Measurements from ENCODE around the gene KCNK17. TPM values are rescaled to one million over a fixed set of nuclear protein-coding genes. Genes with fewer than 3 reads are reported as not detected.

KCNK17 gene
- total and polyA plus RNA-seq, 2 of the 8 experiments (the other 6 are each of a cell fraction or from before 2014, with no cell fraction given) = 2.9 to 3.4 TPM

DNA sequence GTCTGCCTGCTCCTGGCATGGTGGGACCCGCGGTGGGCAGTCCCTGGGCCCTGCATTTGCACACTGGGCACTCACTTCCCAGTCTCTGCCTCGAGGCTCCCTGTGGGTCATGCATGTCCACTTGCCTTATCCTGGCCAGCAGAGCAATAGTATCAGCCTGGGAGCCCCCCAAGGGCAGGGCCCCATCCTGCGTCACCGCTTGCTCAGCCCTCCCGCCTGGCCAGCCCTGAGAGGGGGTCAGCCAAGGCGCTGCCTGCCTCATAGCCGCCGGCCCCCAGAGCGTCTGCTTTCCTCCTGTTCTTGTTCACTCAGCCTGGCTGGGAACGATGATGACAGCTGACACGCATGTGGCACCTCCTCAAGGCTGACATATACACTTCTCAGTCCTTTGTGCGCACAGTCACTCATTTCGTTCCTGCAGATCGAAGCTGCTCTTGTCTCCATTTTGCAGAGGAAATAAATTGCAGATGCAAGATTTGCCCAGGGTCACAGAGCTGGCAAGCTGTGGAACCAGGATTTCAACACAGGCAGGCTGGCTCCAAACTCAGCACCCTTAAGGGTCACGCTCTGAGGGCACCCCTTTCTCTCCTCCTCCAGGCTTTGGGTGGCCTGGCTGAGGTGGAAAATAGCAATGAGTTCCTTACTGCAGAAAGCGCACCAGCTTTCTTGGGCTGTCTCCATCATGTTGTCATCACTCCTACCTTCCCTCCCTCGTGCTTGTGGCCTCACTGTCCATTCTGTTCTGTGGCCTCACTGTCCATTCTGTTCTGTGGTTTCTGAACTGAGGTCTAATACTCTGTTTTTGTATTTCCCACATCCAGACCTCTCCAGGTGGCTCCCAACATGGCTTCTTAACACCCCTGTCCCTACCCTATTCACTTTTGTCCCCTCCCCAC lies 17.2 kb downstream of the KCNK17 start:
- Histone ChIP-seq H3K4me3 (ENCODE audit: extremely low read depth in 1 of 4, insufficient read depth in 2 of 4, low read depth in 3 of 4, low read length in 4 of 4) (no peak overlapping the region), H3K36me3 (ENCODE audit: control insufficient read depth in 2 of 4, insufficient read depth in 4 of 4, low read length in 3 of 4) (no peaks in the 10 kb centered on the region), H3K18ac (ENCODE audit: extremely low read depth, low read length) (no peak overlapping the region; the same call in 1 of the 2 replicates), H3K27ac (ENCODE audit: low read depth, low read length) (no peak overlapping the region), H3K9me3 (ENCODE audit: insufficient read depth in 2 of 2, low read depth in 1 of 2, low read length in 1 of 2) (no peaks in the 10 kb centered on the region), H2AK5ac (ENCODE audit: low read depth, low read length) (peak overlapping the region; percentile 17; the same call in 1 of the 2 replicates), H3K23ac (ENCODE audit: insufficient read length) (no peak overlapping the region), H3K4me2 (ENCODE audit: insufficient read depth in 1 of 2, low read depth in 2 of 2, low read length in 2 of 2) (no peak overlapping the region), H2BK5ac (ENCODE audit: low read depth, low read length) (no peak overlapping the region), H3K23me2 (ENCODE audit: low read depth, low read length) (no peaks in the 10 kb centered on the region), H3K27me3 (replicated peaks in 1 of 4; ENCODE audit: control insufficient read depth in 3 of 4, extremely low read depth in 1 of 4, insufficient read depth in 3 of 4, low read length in 3 of 4) (peaks cover 0 to 9% (median 1%) of the 10 kb centered on the region in 4 experiments; a peak in 3 of 7 replicates), H3K4me1 (replicated peaks in 1 of 4; ENCODE audit: control insufficient read depth in 3 of 4, insufficient read depth in 4 of 4, low read length in 3 of 4) (peaks cover 2 to 9% (median 5%) of the 10 kb centered on the region in 4 experiments), H3K79me2 (ENCODE audit: control insufficient read depth in 1 of 2, insufficient read depth in 2 of 2, low read length in 2 of 2) (no peaks in the 10 kb centered on the region), H3K56ac (replicated peaks; ENCODE audit: insufficient read length, low read depth, low read length) (no peak overlapping the region), H3K9ac (replicated peaks in 1 of 4; ENCODE audit: extremely low read depth in 1 of 4, low read depth in 3 of 4, low read length in 3 of 4) (no peak overlapping the region), H2BK12ac (ENCODE audit: low read depth, low read length) (peak overlapping the region; percentile 45; the same call in 1 of the 2 replicates), H4K5ac (ENCODE audit: insufficient read length, low read depth, low read length) (no peak overlapping the region), H3K14ac (ENCODE audit: insufficient read length) (no peak overlapping the region), H2BK15ac (ENCODE audit: low read length) (no peak overlapping the region; the same call in 1 of the 2 replicates), H2BK120ac (replicated peaks; ENCODE audit: low read depth, low read length) (no peak overlapping the region), H3K79me1 (ENCODE audit: low read depth, low read length) (no peaks in the 10 kb centered on the region), H2AFZ (ENCODE audit: low read length) (no peak overlapping the region), H4K91ac (replicated peaks; ENCODE audit: insufficient read length, low read length) (no peak overlapping the region), H4K8ac (ENCODE audit: extremely low read depth, insufficient read depth, low read length) (no peak overlapping the region), H4K20me1 (replicated peaks in 1 of 2; ENCODE audit: control insufficient read depth in 1 of 2, insufficient read depth in 2 of 2, low read length in 2 of 2) (no peaks in the 10 kb centered on the region), H2BK20ac (ENCODE audit: low read length) (0 out of 2 replicates have a peak overlapping the region, but pooled peaks have one; percentile 57), H3K4ac (replicated peaks; ENCODE audit: insufficient read length, low read depth, low read length) (no peak overlapping the region)
- FAIRE-seq (no peak), DNase-seq (ENCODE audit: low read depth in 1 of 2, low spot score in 2 of 2) (no peak)
- POLR2A ChIA-PET (ENCODE audit: partially characterized antibody) = interaction anchor here (1.5 kb wide), 1 partner anchor 67 kb away, joined by 6 read pairs; no protein-coding TSS in a partner anchor
- 89% methylated on average over 18 of the region's 18 CpGs; no CpG with 5 or more reads in 1 of the 2 experiments for WGBS, 2 experiments (ENCODE audit: extremely low coverage in 1 of 2, insufficient coverage in 1 of 2, insufficient read length in 1 of 2, insufficient replicate concordance in 2 of 2, low coverage in 1 of 2, low lambda C conversion rate in 2 of 2, missing lambda C conversion rate in 1 of 2)
- CTCF ChIA-PET (ENCODE audit: partially characterized antibody) = interaction anchor here (9.3 to 47.4 kb wide), 3 partner anchors 11 to 127 kb away, joined by 143 to 1738 read pairs (median 656); partner anchors contain the start of gene KCNK5
- no peak for TF ChIP-seq CHD2 (IDR thresholded peaks at IDR 0.05; ENCODE audit: low read length)
- TF ChIP-seq BCL11A (IDR thresholded peaks at IDR 0.05; ENCODE audit: low read depth in 2 of 2, low read length in 2 of 2) = no peak
- TF ChIP-seq NRF1 (IDR thresholded peaks at IDR 0.05; ENCODE audit: low read depth, low read length) = no peak
- no peak for TF ChIP-seq SUZ12 (IDR thresholded peaks at IDR 0.05; ENCODE audit: low read length)
- no peak for TF ChIP-seq KDM5A (IDR thresholded peaks at IDR 0.05; ENCODE audit: low read length)
- TF ChIP-seq TEAD4 (IDR thresholded peaks at IDR 0.05; ENCODE audit: low read depth, low read length) = no peak
- TF ChIP-seq EP300 (IDR thresholded peaks at IDR 0.05; ENCODE audit: borderline replicate concordance in 1 of 2, low read depth in 2 of 2, low read length in 2 of 2) = no peak
- no peak for TF ChIP-seq TAF1 (IDR thresholded peaks at IDR 0.05; ENCODE audit: low read depth, low read length)
- TF ChIP-seq KDM4A (IDR thresholded peaks at IDR 0.05; ENCODE audit: low read depth, low read length, severe bottlenecking) = no peak
- no peak for TF ChIP-seq CBX8 (IDR thresholded peaks at IDR 0.05; ENCODE audit: borderline replicate concordance, low read depth, low read length)

Data from H1 (cell line).